SU-DHL-6 (cell line): Measurements from ENCODE around the gene CA7.

Experiments used
- EZH2phosphoT487 ChIP-seq: fragments of 200-600 bp; sonication (generic), shearing (Covaris generic); conservative IDR thresholded peaks from 2 replicates; pipeline ENCODE4 v1.6.1; 2018; ENCODE audit warnings: mild to moderate bottlenecking, antibody characterized with exemption, low read length, moderate library complexity, mixed read lengths
- TF ChIP-seq, protein P1 (sequence below): fragments of 200-600 bp; sonication (generic); IDR thresholded peaks from one replicate; pipeline ENCODE4 v1.5.1; 2017; ENCODE audit warnings: antibody characterized with exemption, mild to moderate bottlenecking, low read length, moderate library complexity; ENCODE audit not compliant: insufficient read depth, poor library complexity, severe bottlenecking

DNA sequence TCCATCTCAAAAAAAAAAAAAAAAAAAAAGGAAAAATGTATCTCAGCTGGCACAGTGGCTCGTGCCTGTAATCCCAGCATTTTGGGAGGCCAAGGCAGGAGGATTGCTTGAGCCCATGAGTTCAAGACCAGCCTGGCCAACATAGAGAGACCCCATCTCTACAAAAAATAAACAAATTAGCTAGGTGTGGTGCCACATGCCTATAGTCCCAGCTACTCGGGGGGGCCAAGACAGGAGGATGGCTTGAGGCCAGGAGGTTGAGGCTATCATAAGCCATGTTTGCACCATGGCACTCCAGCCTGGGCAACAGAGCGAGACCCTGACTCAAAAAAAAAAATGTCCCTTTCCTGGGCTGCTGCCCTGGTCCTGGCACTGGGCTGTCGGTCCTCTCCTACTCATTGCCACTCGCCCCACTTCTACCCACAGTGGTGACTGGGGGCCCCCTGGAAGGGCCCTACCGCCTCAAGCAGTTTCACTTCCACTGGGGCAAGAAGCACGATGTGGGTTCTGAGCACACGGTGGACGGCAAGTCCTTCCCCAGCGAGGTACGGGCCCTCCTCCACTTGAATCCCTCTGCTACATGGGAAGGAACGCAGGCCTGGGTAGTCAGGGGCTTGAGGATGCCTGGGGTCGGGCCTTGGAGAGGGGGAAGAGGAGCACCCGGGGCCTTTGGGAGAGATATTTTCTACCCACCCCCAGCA lies 6.1 kb downstream of the CA7 start:
- TF ChIP-seq, protein P1, sequence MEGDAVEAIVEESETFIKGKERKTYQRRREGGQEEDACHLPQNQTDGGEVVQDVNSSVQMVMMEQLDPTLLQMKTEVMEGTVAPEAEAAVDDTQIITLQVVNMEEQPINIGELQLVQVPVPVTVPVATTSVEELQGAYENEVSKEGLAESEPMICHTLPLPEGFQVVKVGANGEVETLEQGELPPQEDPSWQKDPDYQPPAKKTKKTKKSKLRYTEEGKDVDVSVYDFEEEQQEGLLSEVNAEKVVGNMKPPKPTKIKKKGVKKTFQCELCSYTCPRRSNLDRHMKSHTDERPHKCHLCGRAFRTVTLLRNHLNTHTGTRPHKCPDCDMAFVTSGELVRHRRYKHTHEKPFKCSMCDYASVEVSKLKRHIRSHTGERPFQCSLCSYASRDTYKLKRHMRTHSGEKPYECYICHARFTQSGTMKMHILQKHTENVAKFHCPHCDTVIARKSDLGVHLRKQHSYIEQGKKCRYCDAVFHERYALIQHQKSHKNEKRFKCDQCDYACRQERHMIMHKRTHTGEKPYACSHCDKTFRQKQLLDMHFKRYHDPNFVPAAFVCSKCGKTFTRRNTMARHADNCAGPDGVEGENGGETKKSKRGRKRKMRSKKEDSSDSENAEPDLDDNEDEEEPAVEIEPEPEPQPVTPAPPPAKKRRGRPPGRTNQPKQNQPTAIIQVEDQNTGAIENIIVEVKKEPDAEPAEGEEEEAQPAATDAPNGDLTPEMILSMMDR: no peak
- TF ChIP-seq EZH2phosphoT487: no peak
